GM18867 (cell line): ENCODE data around the gene OR10H3.
"Not testable (repeated sequence)": the region's sequence is repeated elsewhere in the genome, so short reads cannot be mapped to it uniquely, and the experiment has no call there.

Source experiments
- ATAC-seq: cut with Tn5 transposase; IDR thresholded peaks from one replicate; pipeline ENCODE4 v1.9.1; 2021; ENCODE audit warnings: mild to moderate bottlenecking, moderate library complexity; ENCODE audit not compliant: unreplicated experiment

The OR10H3 gene, protein sequence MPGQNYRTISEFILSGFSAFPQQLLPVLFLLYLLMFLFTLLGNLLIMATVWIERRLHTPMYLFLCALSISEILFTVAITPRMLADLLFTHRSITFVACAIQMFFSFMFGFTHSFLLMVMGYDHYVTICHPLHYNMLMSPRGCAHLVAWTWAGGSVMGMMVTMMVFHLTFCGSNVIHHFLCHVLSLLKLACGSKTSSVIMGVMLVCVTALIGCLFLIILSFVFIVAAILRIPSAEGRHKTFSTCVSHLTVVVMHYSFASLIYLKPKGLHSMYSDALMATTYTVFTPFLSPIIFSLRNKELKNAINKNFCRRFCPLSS

DNA sequence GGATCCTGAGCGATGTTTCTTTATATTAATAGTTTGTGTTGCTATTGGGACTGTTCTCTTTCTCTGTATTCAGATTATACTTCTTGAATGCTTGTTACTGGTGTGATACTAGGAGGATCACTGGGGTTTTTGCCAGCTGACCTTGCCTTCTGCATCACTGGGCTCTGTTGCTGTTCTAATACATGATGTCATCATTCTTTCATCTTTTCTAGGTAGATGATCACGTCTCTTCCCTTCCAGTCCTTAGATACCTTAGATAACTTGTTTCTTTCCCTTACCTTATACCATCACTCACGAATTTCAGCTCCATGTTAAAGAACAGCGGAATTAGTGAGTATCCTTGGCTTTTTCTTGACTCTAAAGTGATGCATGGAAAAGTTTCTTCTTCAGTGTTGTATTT is at the start of gene OR10H3:
TSS of gene OR10H3 (plus strand) at position 264 of the 400 bp plus-strand sequence. CDS start 3,408 bp downstream, outside the sequence.
- no peak for ATAC-seq

GRCh38 chr19:15696654-15697194 is 41.1 kb upstream of the OR10H3 start:
- no peak for ATAC-seq

- ATAC-seq: no peak
Measured at GRCh38 chr19:15701757-15702533, 35.8 kb upstream of the OR10H3 start.

- no peak for ATAC-seq
Measured at GRCh38 chr19:15702534-15702930, 35.3 kb upstream of the OR10H3 start.

DNA sequence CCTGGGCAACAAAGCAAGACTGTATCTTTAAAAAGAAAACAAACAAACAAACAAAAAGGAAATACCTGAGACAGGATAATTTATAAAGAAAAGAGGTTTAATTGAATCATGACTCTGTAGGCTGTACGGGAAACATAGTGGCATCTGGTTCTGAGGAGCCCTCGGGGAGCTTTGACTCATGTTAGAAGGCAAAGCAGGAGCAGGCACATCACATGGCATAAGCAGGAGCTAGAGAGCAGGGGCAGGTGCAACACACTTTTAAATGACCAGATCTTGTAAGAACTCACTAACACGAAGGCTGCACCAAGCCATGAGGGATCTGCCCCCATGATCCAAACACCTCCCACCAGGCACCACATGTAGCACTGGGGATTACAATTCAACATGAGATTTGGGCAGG is 23.1 kb upstream of the OR10H3 start:
- ATAC-seq: no peak

- no peak for ATAC-seq
Measured at GRCh38 chr19:15715642-15716041, 22.1 kb upstream of the OR10H3 start.

DNA sequence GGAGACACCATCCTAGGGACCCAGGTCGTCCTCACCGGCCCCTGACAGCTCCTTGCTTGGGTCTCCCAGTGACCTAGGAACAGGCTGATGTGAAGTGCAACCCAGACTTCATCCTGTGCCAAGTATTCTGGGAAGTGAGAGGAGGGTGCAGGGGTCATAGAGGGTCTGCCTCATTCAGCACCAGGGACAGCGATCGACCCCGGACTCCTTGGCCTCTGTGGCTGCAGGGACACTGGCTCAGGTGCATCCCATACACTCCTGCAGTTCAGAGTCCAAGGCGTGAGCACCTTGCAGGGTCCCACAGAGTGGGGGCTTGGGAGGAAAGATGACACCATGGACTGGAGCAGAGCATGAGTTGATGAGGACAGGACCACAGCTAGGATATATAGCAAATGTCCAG is 20.0 kb upstream of the OR10H3 start:
- ATAC-seq: no peak

DNA sequence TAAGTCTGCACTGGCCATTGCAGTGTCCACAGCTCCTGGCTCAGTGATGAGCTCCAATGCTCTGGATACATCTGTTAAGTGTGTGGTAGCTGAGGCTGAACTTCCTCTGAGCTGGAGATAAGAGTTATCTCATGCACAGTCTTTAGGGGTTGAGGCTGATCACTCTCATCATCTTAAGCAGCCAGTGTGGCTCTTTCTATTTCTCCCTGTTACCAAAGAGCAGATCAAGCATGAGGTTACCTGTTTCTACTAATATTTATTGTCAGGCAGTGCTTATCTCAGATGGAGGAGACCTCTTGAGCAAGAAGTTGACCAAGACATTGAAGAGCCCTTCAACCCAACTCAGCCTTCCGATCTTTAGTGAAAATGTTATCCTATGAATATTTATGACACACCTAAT is 16.5 kb upstream of the OR10H3 start:
- ATAC-seq: no peak

DNA sequence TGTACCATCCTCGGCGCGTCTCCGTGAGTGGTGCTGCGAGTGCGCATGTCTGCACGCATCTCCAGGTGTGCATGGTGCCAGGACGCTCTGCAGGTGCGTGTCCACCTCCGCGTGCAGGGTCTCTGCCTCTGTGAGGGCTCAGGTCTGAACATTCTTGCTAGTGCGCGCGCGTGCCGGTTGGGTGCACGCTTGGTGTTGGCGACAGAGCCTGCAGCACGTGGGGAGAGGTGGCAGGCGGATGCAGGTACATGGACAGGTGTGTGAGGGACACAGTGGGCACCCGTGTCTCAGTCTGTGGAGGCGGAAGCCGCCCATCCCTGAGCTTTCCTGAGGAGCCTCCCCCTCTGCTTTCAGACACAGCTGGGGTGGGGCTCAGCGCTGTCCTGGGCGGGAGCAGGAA is 14.8 kb upstream of the OR10H3 start:
- no peak for ATAC-seq

GRCh38 chr19:15727724-15728123 is 10.1 kb upstream of the OR10H3 start, which contains the start of gene OR10H2:
Gene OR10H2, plus strand, starts transcription at chr19:15728024. Its CDS starts 20 bp downstream, at chr19:15728044.
- ATAC-seq: no peak

DNA sequence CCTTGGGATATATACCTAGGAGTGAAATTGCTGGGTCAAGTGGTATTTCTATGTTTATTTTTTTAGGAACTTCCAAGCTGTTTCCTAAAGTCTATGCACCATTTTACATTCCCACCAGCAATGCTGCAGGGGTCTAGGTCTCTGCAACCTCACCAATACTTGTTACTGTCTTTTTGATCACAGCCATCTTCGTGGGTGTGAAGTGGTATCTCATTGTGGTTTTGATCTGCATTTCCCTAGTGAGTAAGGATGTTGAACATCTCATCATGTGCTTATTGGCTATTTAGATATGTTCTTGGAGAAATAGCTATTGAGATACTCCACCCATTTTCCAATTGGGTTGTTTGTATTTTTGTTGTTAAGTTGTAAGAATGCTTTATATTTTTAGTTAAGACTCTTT is 7.2 kb upstream of the OR10H3 start:
- ATAC-seq: no peak

DNA sequence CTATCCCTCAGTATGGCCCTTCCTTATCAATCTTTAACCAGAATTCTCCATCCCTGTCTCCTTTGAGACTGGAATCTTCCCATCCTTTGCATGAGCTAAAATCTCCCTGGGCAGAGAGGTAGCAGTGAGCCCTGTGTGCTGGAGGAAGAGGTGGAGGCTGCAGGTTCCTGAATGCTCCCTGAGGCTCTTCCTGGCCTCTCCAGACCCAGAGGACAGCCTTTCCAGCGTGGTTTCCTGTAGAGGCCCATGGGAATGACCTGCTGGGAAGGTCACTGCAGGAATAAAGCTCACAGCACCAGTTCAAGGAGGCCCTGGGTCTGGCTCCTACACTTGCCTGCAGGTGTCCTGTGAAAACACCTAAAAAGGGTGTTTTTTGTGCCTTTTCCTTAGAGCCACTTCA is 5.4 kb upstream of the OR10H3 start:
- ATAC-seq: no peak

DNA sequence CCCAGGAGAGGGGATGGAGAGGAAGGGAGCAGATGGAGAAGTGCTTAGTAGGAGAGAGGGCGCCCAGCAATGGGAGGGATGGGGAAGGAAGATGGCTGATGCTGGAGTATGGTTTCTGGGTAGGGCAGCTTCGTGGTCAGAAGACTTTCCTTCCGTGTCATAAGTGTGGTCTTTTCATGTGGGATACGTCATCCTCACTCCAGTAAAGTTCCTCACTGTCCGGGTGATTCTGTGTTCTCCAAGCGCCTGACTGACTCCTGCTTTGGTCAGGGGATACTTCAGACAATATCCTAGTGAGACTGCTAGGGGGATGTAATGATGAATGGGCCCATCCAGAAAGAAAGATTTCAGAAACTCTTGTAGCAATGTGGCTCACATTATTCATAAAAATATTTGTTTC is 3.9 kb upstream of the OR10H3 start:
- no peak for ATAC-seq

- ATAC-seq: no peak
Measured at GRCh38 chr19:15740785-15741184, 3.0 kb downstream of the OR10H3 start.

GRCh38 chr19:15748239-15748638 is 10.5 kb downstream of the OR10H3 start:
- no peak for ATAC-seq

- ATAC-seq: no peak
Measured at GRCh38 chr19:15758379-15758778, 20.6 kb downstream of the OR10H3 start.

- ATAC-seq: no peak
Measured at GRCh38 chr19:15759962-15760565, 22.3 kb downstream of the OR10H3 start.

DNA sequence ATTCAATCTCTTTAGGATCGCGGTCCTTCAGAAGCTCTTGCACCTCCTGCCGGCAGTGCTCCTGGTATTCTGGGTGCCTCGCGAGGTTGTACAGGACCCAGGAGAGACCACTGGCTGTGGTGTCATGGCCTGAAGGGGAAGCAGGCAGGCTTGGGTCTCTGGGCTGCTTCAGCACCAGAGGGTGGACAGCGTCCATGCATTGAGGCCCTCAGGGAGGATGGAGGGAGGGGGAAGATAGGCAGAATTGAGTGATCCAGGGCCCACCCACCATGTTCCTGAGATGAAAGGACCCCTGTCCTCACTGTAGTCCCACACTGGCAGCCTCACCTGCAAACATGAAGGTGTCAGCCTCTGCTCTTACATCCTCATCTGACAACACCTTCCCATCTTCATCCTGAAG is 31.8 kb downstream of the OR10H3 start:
- ATAC-seq: no peak

DNA sequence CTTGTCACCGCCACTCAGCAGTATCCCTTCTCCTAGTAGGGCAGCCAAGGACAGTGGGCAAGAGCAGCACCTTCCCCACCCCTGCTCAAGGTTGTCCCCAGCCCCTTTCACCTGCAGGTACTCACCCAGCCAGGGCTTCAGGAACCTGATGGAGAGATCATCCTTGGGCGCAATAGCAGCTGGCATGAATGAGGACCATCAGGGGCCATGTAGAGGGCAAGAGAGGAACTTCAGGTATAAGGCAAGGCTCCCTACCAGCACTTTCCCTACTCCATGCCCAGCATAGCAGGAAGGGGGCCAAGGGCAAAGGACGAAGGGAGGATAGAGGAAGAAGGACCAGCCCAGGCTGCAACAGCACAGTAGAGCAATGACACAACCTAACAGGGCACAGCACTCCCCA is 36.4 kb downstream of the OR10H3 start:
- ATAC-seq: not testable (repeated sequence)

DNA sequence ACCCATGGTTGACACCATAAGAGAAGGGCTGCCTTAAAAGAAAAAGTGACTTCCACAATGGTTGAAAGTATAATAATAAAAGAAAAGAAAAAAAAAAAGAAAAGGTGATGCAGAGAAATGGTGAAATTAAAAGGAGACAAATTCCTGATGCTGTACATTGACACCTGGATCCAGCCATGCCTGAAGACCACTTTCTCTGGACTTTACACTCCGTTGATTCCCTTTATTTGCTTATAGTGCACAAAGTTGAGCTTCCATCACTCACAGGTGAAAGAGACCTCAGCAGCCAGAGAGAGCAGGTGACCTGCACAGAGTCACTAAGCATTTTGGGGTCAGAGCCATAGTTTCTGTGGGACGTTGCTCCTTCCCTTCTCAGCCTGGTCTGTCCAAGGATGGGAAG is 37.5 kb downstream of the OR10H3 start:
- ATAC-seq: no peak

DNA sequence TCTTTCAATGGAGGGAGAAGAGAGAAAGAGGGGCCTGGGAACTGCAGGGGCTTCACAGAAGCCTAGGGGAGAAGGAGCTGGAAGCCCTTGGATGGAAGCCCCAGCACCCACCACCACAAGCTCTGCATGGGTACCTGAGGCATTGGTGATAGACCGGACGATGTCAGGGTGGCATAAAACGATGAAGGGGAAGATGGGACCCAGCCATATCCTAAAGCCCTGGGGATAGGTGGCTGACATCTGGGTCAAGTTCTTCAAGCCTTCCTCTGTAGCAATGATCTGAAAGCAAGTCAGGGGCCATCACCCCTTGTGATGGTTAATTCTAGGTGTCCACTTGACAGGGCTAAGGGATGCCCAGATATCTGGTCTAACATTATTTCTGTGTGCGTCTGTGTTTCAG is 38.5 kb downstream of the OR10H3 start:
- no peak for ATAC-seq
